Peyer's patch (tissue), 4 donors: ENCODE results near the gene FNDC11. TPM values are rescaled to one million over a fixed set of nuclear protein-coding genes. Genes with fewer than 3 reads are reported as not detected.
A peak's percentile ranks its signal among the peaks of the same experiment; 100 is the strongest.
"Not testable (repeated sequence)": the region's sequence is repeated elsewhere in the genome, so short reads cannot be mapped to it uniquely, and the experiment has no call there.

Experiments used
- DNase-seq, 3 donors: peaks; one replicate each; pipeline ENCODE4 v3.0.0-alpha.2; 2017 to 2019
- H3K27ac ChIP-seq, 4 donors: fragments of 200-600 bp; sonication (generic); one replicate each; pipeline ENCODE4 v1.5.1; 2016 to 2019
- H3K27me3 ChIP-seq, 2 donors: fragments of 200-600 bp; sonication (generic); one replicate each; pipeline ENCODE4 v1.5.1; 2019
- H3K36me3 ChIP-seq, 3 donors: fragments of 200-600 bp; sonication (generic); one replicate each; pipeline ENCODE4 v1.5.1; 2016 to 2019
- H3K4me1 ChIP-seq, 4 donors: fragments of 200-600 bp; sonication (generic); one replicate each; pipeline ENCODE4 v1.5.1; 2016 to 2019
- H3K4me3 ChIP-seq, 4 donors: fragments of 200-600 bp; sonication (generic); 1 replicate in 3 of 4; 2 replicates in 1 of 4; pipeline ENCODE4 v1.5.1; 2016 to 2019; ENCODE audit warnings: mild to moderate bottlenecking in 1 of 4
- H3K9me3 ChIP-seq, 4 donors: fragments of 200-600 bp; sonication (generic); one replicate each; pipeline ENCODE4 v1.5.1; 2016 to 2019; ENCODE audit warnings: mild to moderate bottlenecking in 1 of 4
- POLR2A ChIP-seq, 2 donors: fragments of 450-650 bp; IDR thresholded peaks; one replicate each; pipeline ENCODE4 v1.5.1; 2017; ENCODE audit warnings: antibody characterized with exemption in 2 of 2, mild to moderate bottlenecking in 2 of 2, moderate library complexity in 2 of 2
- total RNA-seq, 4 donors: library from RNA; depleted of rRNA; stranded (reverse); fragments of >200 nt; gene quantifications; one replicate each; pipeline ENCODE4 v1.1.0, GENCODE V29; 2016
- TF ChIP-seq, protein P1 (sequence below), 6 experiments: fragments of 450-650 bp in 4 of 6; fragments of 200-600 bp in 2 of 6; sonication (generic) in 1 of 6; IDR thresholded peaks; one replicate each; pipeline ENCODE4 v1.5.1; 2017 to 2019; ENCODE audit warnings: antibody characterized with exemption in 6 of 6, mild to moderate bottlenecking in 3 of 6, moderate library complexity in 1 of 6

FNDC11 gene
- total RNA-seq, 4 donors from 2014 or later, result 0.67 TPM; not detected in 3

GRCh38 chr20:63508072-63508768 is 45.7 kb upstream of the FNDC11 start:
- DNase-seq, result no peak
- H3K27ac ChIP-seq, result no peak overlapping the region
- H3K4me1 ChIP-seq, result no peaks in the 10 kb centered on the region
- H3K36me3 ChIP-seq, result no peaks in the 10 kb centered on the region
- H3K9me3 ChIP-seq, result peaks cover 0 to 15% (median 2%) of the 10 kb centered on the region in 4 donors
- no peak overlapping the region for H3K4me3 ChIP-seq
- H3K27me3 ChIP-seq, result no peaks in the 10 kb centered on the region
- no peak for TF ChIP-seq POLR2A (IDR thresholded peaks at IDR 0.05)
- TF ChIP-seq, protein P1, sequence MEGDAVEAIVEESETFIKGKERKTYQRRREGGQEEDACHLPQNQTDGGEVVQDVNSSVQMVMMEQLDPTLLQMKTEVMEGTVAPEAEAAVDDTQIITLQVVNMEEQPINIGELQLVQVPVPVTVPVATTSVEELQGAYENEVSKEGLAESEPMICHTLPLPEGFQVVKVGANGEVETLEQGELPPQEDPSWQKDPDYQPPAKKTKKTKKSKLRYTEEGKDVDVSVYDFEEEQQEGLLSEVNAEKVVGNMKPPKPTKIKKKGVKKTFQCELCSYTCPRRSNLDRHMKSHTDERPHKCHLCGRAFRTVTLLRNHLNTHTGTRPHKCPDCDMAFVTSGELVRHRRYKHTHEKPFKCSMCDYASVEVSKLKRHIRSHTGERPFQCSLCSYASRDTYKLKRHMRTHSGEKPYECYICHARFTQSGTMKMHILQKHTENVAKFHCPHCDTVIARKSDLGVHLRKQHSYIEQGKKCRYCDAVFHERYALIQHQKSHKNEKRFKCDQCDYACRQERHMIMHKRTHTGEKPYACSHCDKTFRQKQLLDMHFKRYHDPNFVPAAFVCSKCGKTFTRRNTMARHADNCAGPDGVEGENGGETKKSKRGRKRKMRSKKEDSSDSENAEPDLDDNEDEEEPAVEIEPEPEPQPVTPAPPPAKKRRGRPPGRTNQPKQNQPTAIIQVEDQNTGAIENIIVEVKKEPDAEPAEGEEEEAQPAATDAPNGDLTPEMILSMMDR (IDR thresholded peaks at IDR 0.05), result no peak

GRCh38 chr20:63509088-63509564 is 44.8 kb upstream of the FNDC11 start:
- Histone ChIP-seq H3K27ac (no peak overlapping the region), H3K4me1 (no peaks in the 10 kb centered on the region), H3K4me3 (no peak overlapping the region), H3K36me3 (no peaks in the 10 kb centered on the region), H3K9me3 (peaks cover 0 to 15% (median 2%) of the 10 kb centered on the region in 4 donors), H3K27me3 (no peaks in the 10 kb centered on the region)
- DNase-seq, result no peak
- no peak for TF ChIP-seq POLR2A (IDR thresholded peaks at IDR 0.05)
- TF ChIP-seq, protein P1 (IDR thresholded peaks at IDR 0.05), result no peak

DNA sequence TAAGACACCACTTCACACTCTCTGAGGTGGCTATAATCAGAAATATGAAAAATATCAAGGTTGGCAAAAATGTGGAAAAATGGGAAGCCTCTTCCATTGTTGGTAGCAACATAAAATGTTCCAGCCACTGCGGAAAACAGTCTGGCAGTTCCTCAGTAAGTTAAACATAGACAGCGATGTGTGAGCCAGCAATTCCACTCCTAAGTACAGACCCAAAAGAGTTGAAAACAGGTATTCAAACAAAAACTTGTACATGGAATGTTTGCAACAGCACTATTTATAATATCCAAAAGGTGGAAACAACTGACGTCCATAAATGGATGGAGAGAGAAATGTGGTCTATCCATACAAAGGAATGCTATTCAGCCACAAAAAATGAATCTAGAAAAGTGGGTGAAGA is 40.8 kb upstream of the FNDC11 start:
- Histone ChIP-seq H3K27me3 (no peaks in the 10 kb centered on the region), H3K36me3 (no peaks in the 10 kb centered on the region), H3K4me3 (no peak overlapping the region), H3K27ac (no peak overlapping the region), H3K9me3 (no peaks in the 10 kb centered on the region), H3K4me1 (no peaks in the 10 kb centered on the region)
- TF ChIP-seq, protein P1 (IDR thresholded peaks at IDR 0.05), result no peak
- TF ChIP-seq POLR2A (IDR thresholded peaks at IDR 0.05), result no peak
- DNase-seq, result no peak

GRCh38 chr20:63514520-63514919 is 39.4 kb upstream of the FNDC11 start:
- H3K27me3 ChIP-seq, H3K27ac ChIP-seq, H3K4me3 ChIP-seq, H3K4me1 ChIP-seq, H3K36me3 ChIP-seq, DNase-seq, H3K9me3 ChIP-seq: not testable (repeated sequence)

DNA sequence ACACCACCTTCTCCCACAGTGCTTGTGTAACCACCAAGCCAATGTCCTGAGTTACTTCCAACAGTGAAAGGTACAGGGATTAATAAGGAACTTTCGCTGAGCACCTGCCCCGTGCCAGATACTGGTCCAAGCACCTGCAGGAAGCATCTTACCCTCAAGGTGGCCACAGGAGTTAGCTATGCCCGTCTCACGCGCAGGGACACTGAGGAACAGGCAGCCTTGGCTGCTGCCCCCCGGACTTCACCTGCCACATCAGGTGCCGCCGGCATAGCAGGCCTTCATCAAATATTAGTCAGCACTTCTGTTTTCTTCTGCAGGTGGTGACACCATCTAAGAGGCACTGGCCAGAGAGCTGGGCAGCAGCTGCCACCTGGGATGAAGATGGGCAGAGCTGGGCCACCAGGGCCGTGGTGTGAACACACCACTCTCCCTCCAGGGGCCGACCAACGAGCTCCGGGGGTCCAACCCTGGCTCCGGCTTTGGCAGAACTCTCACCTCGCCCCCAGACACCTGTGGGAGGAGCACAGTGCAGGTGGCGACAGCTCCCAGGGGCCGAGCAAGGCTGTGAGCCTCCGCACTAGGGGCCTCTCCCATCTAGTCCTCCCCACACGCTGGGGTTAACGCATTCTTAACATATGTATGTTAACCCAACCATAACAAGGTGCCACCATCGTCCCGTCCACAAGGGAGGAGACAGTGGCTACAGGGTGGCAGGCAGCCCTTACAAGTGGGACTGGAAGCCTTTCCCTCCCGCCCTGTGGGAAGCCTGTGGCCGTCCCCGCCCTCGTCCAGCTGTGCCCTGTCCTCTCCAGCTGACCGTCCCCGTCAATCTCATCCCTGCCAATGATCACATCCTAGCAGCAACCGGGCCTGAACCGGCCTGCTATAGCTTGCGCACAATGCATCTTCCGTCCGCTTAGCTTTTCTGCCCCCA is 36.3 kb upstream of the FNDC11 start:
- H3K9me3 ChIP-seq, result no peaks in the 10 kb centered on the region
- DNase-seq, result peak in 1 of 3 donors; percentile 41
- no peak overlapping the region for H3K27ac ChIP-seq
- H3K27me3 ChIP-seq, result no peaks in the 10 kb centered on the region
- no peak overlapping the region for H3K4me3 ChIP-seq
- H3K4me1 ChIP-seq, result peaks cover 0 to 22% (median 11%) of the 10 kb centered on the region in 4 donors
- TF ChIP-seq, protein P1 (IDR thresholded peaks at IDR 0.05), result no peak
- TF ChIP-seq POLR2A (IDR thresholded peaks at IDR 0.05), result no peak
- H3K36me3 ChIP-seq, result peaks cover 0 to 6% (median 0%) of the 10 kb centered on the region in 3 donors
